CD1c-positive myeloid dendritic cell (primary cell): ENCODE data around the gene OR7E24.
"Not testable (repeated sequence)": the region's sequence is repeated elsewhere in the genome, so short reads cannot be mapped to it uniquely, and the experiment has no call there.

Experiments used
- DNase-seq: peaks from one replicate; pipeline ENCODE4 v3.0.0-alpha.2; 2016; ENCODE audit errors: extremely low spot score

The OR7E24 gene

DNA sequence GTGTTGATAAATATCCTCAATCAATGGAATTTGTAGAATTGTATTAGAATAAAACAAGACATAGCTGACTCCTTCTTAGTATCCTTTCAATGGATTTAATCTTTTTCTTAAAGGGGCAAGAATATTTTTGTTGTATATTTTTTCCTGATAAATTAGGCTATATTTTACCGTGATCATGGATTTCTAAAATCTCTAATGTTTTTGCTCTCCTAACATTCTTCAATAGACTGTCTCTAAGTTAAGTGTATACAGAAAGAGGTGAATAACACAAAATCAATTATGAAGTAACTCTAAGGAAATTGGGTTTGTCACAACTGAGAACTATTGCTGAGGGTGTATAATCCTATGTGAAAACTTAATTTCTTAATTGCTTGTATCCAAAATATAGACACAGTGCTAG lies at the start of gene OR7E24:
Gene OR7E24, plus strand, starts transcription at position 301 of the 400 bp plus-strand sequence. CDS start 114 bp downstream, outside the sequence.
- DNase-seq, result no peak

DNA sequence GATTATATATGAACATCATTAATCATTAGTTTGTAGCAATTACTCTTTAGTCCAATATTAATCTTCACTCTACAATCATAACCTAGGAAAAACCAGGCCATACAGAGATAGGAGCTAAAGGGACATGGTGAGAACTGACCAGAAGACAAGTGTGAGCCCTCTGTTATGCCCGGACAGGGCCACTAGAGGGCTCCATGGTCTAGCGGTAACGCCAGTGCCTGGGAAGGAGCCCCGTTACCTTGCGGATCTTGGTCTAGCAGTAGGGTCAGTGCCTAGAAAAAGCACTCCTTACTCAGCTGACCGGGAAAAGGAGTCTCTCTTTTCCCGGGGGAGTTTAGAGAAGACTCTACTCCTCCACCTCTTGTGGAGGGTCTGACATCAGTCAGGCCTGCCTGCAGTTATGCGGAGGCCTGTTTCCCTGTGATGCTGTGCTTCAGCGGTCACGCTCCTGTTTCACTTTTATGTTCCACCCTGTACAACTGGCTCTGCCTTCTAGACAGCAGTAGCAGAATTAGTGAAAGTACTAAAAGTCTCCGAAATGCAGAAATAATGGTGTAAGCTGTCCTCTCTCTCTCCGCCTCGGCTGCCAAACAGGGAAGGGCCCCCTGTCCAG lies 45.1 kb upstream of the OR7E24 start:
- DNase-seq, result peak; percentile 61

DNA sequence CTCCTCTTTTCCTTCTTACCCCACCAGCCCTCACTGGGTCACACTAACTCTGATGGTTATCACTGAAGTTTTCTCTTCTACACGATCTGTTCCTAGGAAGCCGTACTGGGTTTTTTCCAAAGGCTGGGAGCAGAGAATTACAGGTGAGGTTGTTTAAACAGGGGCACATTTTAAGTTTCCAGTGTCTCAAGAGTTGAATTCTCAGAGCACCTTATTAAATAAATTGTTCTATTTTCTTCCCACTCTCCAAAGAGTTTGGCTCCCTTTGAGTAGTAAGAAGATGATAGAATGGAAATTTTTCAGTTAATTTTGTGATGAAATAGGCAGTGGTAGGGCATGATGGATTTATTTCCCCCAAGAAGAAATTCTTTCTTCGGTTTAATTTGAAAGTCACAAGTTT lies 31.2 kb upstream of the OR7E24 start, which contains the start of gene OR7D4:
Gene OR7D4, minus strand, starts transcription at position 101 of the 400 bp plus-strand sequence. CDS start 4,752 bp downstream, outside the sequence.
- DNase-seq, result no peak

DNA sequence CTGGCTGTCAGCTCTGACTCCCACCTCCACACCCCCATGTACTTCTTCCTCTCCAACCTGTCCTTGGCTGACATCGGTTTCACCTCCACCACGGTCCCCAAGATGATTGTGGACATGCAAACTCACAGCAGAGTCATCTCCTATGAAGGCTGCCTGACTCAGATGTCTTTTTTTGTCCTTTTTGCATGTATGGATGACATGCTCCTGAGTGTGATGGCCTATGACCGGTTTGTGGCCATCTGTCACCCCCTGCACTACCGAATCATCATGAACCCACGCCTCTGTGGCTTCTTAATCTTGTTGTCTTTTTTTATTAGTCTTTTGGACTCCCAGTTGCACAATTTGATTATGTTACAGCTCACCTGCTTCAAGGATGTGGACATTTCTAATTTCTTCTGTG lies 506 bp downstream of the OR7E24 start:
- no peak for DNase-seq

DNA sequence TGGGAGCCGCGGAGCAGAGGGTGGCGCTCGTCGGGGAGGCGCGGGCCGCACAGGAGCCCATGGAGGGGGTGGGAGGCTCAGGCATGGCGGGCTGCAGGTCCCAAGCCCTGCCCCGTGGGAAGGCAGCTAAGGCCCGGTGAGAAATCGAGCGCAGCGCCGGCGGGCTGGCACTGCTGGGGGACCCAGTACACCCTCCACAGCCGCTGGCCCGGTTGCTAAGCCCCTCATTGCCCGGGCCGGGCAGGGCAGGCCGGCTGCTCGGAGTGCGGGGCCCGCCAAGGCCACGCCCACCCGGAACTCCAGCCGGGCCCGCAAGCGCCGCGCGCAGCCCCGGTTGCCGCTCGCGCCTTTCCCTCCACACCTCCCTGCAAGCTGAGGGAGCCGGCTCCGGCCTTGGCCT lies 32.8 kb downstream of the OR7E24 start:
- not testable (repeated sequence) for DNase-seq

DNA sequence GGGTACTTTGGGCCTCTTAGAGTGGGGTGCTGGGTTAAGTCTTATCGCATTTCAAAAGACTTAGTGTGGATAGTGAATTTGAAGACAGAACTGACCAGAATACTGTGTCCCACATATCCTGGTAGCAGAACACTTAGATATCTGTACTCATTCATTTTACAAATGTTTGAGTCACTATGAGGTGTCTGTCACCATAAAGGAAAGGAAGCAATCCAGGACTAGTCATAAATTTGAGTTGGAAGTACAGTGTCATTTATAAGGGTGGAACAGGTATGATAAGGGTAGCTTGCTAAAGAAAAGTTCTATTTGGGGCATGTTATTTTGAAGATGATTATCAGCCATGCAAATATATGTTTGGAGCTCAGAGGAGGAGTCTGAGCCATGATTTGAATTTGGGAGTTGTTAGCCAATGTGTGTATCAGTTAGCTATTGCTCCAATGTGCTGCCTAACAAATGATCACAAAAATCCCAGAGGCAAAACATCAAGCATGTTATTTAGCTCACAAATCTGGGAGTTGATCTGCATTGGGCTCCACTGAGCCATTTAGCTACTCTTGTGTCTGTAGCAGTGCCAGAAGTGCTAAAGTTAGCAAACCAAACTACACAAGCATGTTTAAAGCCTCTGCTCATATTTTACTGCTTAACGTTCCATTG lies 38.6 kb downstream of the OR7E24 start:
- no peak for DNase-seq

DNA sequence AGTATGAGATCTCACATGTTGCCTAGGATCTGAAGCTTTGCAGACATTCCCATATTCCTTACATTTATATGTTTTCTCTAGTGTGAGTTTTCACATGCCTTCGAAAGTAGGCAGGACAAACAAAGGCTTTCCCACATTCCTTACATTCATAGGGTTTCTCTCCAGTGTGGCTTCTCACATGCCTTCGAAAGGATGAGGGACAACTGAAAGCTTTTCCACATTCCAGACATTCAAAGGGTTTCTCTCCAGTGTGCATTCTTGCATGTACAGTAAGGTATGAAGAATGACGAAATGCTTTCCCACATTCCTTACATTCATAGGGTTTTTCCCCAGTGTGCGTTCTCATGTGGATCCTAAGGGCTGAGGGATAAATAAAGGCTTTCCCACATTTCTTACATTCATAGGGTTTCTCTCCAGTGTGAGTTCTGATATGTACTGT lies 44.7 kb downstream of the OR7E24 start:
- no peak for DNase-seq

DNA sequence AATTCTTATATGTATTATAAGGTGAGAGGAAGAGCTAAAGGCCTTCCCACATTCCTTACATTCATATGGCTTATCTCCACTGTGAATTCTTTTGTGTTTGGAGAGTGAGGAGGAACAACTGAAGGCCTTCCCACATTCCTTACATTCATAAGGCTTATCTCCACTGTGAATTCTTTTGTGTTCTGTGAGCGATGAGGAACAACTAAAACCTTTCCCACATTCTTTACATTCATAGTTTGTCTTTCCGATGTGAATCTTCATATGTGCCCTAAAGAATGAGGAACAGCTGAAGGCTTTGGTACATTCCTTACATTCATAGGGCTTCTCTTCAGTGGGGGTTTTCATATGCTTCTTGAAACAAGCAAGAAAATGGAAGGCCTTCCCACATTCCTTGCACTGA lies 45.6 kb downstream of the OR7E24 start:
- no peak for DNase-seq
